ENCODE data around the gene EXOSC9.
A peak's percentile ranks its signal among the peaks of the same experiment; 100 is the strongest.

Gene EXOSC9

GRCh38 chr4:121823505-121824170 lies 22.5 kb downstream of the EXOSC9 start, which contains the start of gene CCNA2:
CCNA2 (minus strand) TSS chr4:121823883; CDS start chr4:121823628, 255 bp downstream.
- peak; percentile 94 for DNase-seq (ENCODE audit: low spot score)

- DNase-seq (ENCODE audit: low spot score) = no peak
These were observed 23.0 kb downstream of the EXOSC9 start for GRCh38 chr4:121824171-121824527.

GRCh38 chr4:121824950-121825349 lies 23.8 kb downstream of the EXOSC9 start:
- no peak for DNase-seq (ENCODE audit: low spot score)

- no peak for DNase-seq (ENCODE audit: low spot score)
These were observed 26.7 kb downstream of the EXOSC9 start for GRCh38 chr4:121827853-121828252.

GRCh38 chr4:121829511-121829910 lies 28.4 kb downstream of the EXOSC9 start:
- DNase-seq (ENCODE audit: low spot score) = no peak

GRCh38 chr4:121838136-121838535 lies 37.0 kb downstream of the EXOSC9 start:
- DNase-seq (ENCODE audit: low spot score) = no peak

GRCh38 chr4:121842862-121843261 lies 41.7 kb downstream of the EXOSC9 start:
- DNase-seq (ENCODE audit: low spot score) = no peak

GRCh38 chr4:121846662-121847061 lies 45.5 kb downstream of the EXOSC9 start:
- no peak for DNase-seq (ENCODE audit: low spot score)

GRCh38 chr4:121851354-121851753 lies 50.2 kb downstream of the EXOSC9 start:
- no peak for DNase-seq (ENCODE audit: low spot score)

GRCh38 chr4:121860121-121860520 lies 59.0 kb downstream of the EXOSC9 start:
- DNase-seq (ENCODE audit: low spot score) = no peak

- DNase-seq (ENCODE audit: low spot score) = no peak
These were observed 60.3 kb downstream of the EXOSC9 start for GRCh38 chr4:121861426-121861825.

- DNase-seq (ENCODE audit: low spot score) = no peak
These were observed 62.7 kb downstream of the EXOSC9 start for GRCh38 chr4:121863799-121864198.

All from SK-N-DZ (cell line).